ENCODE results near the gene SYNE2. TPM values are rescaled to one million over a fixed set of nuclear protein-coding genes. Genes with fewer than 3 reads are reported as not detected.

SYNE2 gene
- total and polyA plus RNA-seq, 10 of the 15 experiments (the other 5 are each of a cell fraction or from before 2014, with no cell fraction given) = 2.1 to 52.7 (median 38.1) TPM

DNA sequence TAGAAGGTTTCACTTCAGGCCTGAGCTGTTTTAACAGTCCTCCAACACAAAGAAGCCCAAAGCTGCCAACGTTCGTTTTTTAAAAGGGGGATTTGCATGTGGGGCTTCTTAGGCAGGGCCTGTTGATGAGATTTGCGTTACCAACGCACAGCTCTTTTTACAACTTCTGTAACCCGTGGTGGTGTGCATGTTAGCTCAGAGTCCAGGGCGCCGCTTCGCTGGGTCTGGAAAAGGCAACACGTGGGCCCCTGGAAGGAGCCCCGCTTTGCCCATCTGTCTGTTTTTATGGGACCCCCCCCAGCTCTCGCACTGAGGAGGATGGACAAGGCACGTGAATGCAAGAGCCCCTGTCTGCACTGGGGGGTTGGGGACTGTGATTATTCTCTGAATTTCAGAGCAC is 357.4 kb downstream of the SYNE2 start:
- Histone ChIP-seq H3K36me3 (ENCODE audit: control insufficient read depth in 2 of 2, insufficient read depth in 2 of 2, low read length in 1 of 2) (peaks cover 6 to 17% of the 10 kb centered on the region in 2 experiments), H4K20me1 (ENCODE audit: control insufficient read depth, insufficient read depth) (no peaks in the 10 kb centered on the region), H3K4me3 (no peak overlapping the region), H3K79me2 (ENCODE audit: control insufficient read depth, insufficient read depth, low read length) (no peaks in the 10 kb centered on the region), H3K4me1 (ENCODE audit: control insufficient read depth, insufficient read depth, low read length) (peaks cover 5% of the 10 kb centered on the region; the same call in 1 of the 2 replicates), H3K4me2 (ENCODE audit: control insufficient read depth, insufficient read depth) (no peak overlapping the region), H2AFZ (ENCODE audit: control insufficient read depth, low read depth, low read length) (no peak overlapping the region), H3K27me3 (replicated peaks in 1 of 2; ENCODE audit: control insufficient read depth in 2 of 2, insufficient read depth in 2 of 2, low read length in 1 of 2) (no peaks in the 10 kb centered on the region), H3K9ac (ENCODE audit: control insufficient read depth, insufficient read depth, low read length) (no peak overlapping the region), H3K9me3 (replicated peaks; ENCODE audit: control insufficient read depth, insufficient read depth, low read length) (no peaks in the 10 kb centered on the region), H3K27ac (ENCODE audit: control insufficient read depth, insufficient read depth) (no peak overlapping the region)
- 76% methylated on average over 12 of the region's 12 CpGs for WGBS (ENCODE audit: insufficient coverage, insufficient replicate concordance, low lambda C conversion rate, missing lambda C conversion rate)
- ChIA-PET CTCF (interaction anchor here (1.5 to 2.1 kb wide), 3 partner anchors 14 to 85 kb away, joined by 4 to 7 read pairs (median 4); no protein-coding TSS in a partner anchor), SMC1A (ENCODE audit: uncharacterized antibody, unreplicated experiment) (interaction anchor here (0.8 to 2.0 kb wide), 8 partner anchors 8 to 193 kb away, joined by 3 to 9 read pairs (median 5); partner anchors contain the start of gene ESR2), POLR2A (interaction anchor here (0.8 to 1.1 kb wide), 4 partner anchors 8 to 26 kb away, joined by 3 read pairs; no protein-coding TSS in a partner anchor), RAD21 (ENCODE audit: unreplicated experiment) (interaction anchor here (0.9 to 2.1 kb wide), 5 partner anchors 15 to 91 kb away, joined by 3 to 11 read pairs (median 4); partner anchors contain the start of gene ESR2)
- DNase-seq (ENCODE audit: low read depth, low spot score) (no peak), ATAC-seq (no peak), FAIRE-seq (no peak)
- no peak for TF ChIP-seq ZNF24 (IDR thresholded peaks at IDR 0.05)
- no peak for TF ChIP-seq EZH2 (IDR thresholded peaks at IDR 0.05; ENCODE audit: borderline replicate concordance, control insufficient read depth, low read depth, low read length)
- no peak for TF ChIP-seq RELA (IDR thresholded peaks at IDR 0.05; ENCODE audit: borderline replicate concordance, partially characterized antibody)
- TF ChIP-seq PBX3 (IDR thresholded peaks at IDR 0.05; ENCODE audit: insufficient replicate concordance, low read depth, low read length) = no peak
- TF ChIP-seq SPI1 (IDR thresholded peaks at IDR 0.05; ENCODE audit: borderline replicate concordance, insufficient read depth, low read depth, low read length) = no peak
- TF ChIP-seq SIN3A (IDR thresholded peaks at IDR 0.05; ENCODE audit: low read depth, low read length) = no peak
- no peak for TF ChIP-seq WRNIP1 (IDR thresholded peaks at IDR 0.05; ENCODE audit: borderline replicate concordance, low read depth, low read length)
- no peak for TF ChIP-seq EGR1 (IDR thresholded peaks at IDR 0.05; ENCODE audit: borderline replicate concordance in 1 of 2, low read depth in 2 of 2, low read length in 2 of 2)
- no peak for TF ChIP-seq SMAD1 (IDR thresholded peaks at IDR 0.05; ENCODE audit: low read depth, partially characterized antibody)
- TF ChIP-seq TCF7 (IDR thresholded peaks at IDR 0.05; ENCODE audit: borderline replicate concordance) = no peak
- no peak for TF ChIP-seq TARDBP (IDR thresholded peaks at IDR 0.05; ENCODE audit: borderline replicate concordance)
- no peak for TF ChIP-seq ATF7 (IDR thresholded peaks at IDR 0.05; ENCODE audit: low read depth)
- no peak for TF ChIP-seq ESRRA (IDR thresholded peaks at IDR 0.05; ENCODE audit: low read length)
- TF ChIP-seq RFX5 (IDR thresholded peaks at IDR 0.05; ENCODE audit: low read depth, low read length) = no peak
- TF ChIP-seq E2F4 (IDR thresholded peaks at IDR 0.05; ENCODE audit: low read depth, low read length) = no peak
- no peak for TF ChIP-seq ZNF207 (IDR thresholded peaks at IDR 0.05; ENCODE audit: borderline replicate concordance)
- TF ChIP-seq CBFB (IDR thresholded peaks at IDR 0.05; ENCODE audit: low read depth) = no peak
- TF ChIP-seq, protein P1, sequence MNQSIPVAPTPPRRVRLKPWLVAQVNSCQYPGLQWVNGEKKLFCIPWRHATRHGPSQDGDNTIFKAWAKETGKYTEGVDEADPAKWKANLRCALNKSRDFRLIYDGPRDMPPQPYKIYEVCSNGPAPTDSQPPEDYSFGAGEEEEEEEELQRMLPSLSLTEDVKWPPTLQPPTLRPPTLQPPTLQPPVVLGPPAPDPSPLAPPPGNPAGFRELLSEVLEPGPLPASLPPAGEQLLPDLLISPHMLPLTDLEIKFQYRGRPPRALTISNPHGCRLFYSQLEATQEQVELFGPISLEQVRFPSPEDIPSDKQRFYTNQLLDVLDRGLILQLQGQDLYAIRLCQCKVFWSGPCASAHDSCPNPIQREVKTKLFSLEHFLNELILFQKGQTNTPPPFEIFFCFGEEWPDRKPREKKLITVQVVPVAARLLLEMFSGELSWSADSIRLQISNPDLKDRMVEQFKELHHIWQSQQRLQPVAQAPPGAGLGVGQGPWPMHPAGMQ (IDR thresholded peaks at IDR 0.05; ENCODE audit: borderline replicate concordance) = no peak
- TF ChIP-seq CBX5 (IDR thresholded peaks at IDR 0.05; ENCODE audit: low read depth) = no peak
- in situ Hi-C loops (cut with MboI) = no loop called here
- intact Hi-C loops (cut with micrococcal nuclease; ENCODE audit: unreplicated experiment) = no loop called here
- BruUV-seq (replicated peaks) = no TSS peak
